D341Med (cell line): ENCODE results near the gene LRMDA.

Experiments
- DNase-seq: peaks from one replicate; pipeline ENCODE4 v3.0.0; 2012; ENCODE audit warnings: low spot score

Gene LRMDA

GRCh38 chr10:75925999-75926398 lies 494.6 kb downstream of the LRMDA start:
- no peak for DNase-seq

GRCh38 chr10:75926763-75927162 lies 495.3 kb downstream of the LRMDA start:
- no peak for DNase-seq

- DNase-seq: no peak
These were observed 496.8 kb downstream of the LRMDA start for GRCh38 chr10:75928231-75928630.

DNA sequence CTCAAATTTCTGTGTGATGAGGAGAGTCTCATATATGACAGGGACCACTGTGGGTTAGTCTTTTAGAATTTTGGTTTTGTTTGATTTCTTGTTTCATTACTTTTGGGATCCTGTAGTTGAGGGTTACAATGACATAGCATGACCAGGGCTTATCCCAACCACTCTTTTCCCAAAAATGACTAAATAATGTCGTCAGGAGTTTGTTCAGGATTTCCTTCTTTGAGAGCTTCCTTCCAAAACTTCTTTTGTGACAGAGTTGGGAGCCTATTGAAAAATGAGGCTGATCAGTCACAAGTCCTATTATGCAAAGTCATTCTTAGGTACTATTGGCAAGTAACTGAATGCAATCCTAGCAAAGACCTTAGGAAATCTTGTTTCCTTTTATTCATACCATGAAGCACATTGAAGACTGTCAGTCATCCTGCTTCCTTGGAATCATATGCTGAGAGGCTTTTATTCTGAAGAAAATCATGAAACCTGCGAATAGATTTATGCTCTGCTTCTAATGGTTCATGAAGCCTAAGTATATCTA lies 498.3 kb downstream of the LRMDA start:
- DNase-seq: no peak

GRCh38 chr10:75932921-75933320 lies 501.5 kb downstream of the LRMDA start:
- DNase-seq: no peak

DNA sequence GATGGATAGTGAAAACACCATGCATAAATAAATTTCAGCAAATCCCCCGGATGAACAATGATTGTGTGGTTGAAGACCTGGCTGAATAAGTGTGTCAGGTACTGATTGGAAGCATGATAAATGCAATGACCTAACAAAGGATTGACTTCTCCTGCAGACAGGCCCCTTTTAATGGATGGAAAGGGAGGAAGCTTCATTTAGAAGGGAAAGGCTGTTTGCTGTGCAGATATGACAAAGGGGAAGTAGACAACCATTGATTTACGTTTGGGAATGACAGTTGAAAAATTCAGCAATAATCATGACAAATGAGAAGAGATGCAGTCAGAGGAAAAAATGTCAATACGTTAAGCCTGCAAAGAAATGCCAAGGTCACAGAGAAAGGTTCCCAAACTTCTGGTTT lies 503.8 kb downstream of the LRMDA start:
- no peak for DNase-seq

GRCh38 chr10:75935650-75936400 lies 504.4 kb downstream of the LRMDA start:
- DNase-seq: no peak

DNA sequence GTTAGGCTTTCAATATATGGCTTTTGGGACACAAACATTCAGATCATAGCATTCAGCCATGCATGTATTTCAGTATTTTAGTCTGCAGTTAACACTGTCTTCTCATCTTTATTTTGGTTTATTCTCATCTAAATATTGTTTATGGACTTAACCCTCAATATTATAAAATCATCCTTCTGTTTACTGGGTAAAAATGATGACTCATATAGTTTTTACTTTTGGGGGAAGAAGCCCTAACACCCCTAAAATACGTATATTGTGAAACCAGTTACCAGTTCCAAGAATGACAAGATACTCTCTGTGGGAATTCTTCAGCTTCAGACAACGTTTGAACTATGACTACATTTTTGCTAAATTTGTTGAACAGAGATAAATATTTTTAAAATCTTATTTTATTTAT lies 505.4 kb downstream of the LRMDA start:
- DNase-seq: no peak

DNA sequence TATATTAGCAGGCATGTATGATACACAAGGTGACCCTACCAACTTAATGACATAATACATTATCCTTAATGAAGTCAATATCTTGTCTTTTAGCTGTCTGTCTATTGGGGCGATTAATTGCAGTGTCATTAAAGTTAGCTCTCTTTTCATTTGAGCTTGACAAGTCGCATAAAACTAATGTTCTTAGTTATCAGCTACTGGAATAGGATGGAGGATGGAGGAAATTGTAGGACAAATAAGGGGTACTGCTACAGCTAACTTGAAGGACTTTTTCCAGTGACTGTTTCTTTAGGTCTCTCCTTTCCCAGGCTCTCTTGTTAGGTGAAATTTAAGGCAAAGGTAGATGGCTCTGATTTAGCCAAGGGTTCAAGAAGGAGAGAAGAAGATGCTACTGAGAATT lies 506.4 kb downstream of the LRMDA start:
- no peak for DNase-seq

- DNase-seq: no peak
These were observed 507.1 kb downstream of the LRMDA start for GRCh38 chr10:75938380-75939122.

DNA sequence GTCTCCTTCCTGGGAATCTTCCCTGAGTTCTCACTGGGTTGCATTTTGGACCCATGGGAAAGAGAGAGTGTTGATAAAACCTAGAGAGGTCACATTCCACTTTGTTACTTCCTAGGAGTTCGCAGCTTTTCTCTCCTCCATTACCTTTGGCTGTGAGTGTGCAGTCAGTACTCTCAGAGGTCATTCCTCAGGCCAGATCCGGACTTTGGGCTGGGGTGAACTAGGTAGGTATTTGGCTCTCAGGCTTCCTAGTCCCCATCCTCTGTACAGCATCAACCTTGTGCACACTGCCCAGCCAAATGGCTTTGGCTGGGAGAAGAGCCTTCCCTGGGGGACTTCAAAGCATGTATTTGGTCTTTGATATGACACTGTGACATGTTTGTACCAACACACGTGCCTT lies 508.1 kb downstream of the LRMDA start:
- DNase-seq: no peak

DNA sequence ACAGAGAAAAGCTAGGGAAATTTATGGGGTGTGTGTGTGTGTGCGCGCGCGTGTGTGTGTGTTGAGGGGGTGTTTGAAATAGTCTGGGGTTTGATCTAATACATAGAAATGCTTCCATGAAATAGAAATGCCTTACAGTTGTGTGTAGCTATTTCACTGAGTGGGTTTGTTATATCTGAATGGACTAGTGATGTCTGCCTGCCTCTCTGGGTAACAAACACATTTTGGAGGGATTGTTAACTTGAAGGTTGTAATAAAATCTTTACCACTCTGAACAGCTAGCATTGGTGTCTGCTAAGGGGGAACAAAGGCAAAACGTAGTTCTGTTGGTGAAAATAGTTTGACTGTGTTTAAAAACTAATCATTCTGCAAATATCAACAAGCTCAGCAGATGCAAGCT lies 509.3 kb downstream of the LRMDA start:
- DNase-seq: no peak

DNA sequence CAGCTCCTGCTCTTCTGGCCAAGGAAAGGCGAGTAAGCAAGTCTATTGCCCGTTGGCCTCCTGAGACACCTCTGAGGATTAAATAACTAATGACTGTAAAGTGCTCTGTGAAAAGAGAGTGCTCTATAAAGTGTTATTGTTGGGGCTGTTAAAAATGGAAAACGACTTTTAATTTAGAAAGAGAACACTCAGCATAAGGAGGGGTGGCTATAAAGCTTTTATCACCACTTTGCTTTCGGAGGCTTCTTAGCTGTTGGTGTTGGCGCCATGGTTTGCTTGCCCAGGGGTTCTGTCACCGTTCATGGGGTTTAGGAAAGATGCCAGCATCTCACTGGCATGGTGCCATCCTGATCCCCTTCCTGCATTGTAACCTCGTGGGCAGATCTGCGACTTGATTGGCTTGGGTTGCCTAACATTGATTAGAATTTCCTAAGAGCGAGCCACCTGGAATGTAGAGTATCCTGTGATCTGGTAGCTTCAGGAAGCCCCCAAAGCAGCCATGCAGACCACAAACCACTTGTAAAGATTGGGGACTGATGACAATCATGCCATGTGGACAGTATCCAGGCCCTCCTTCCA lies 509.9 kb downstream of the LRMDA start:
- DNase-seq: no peak

- DNase-seq: no peak
These were observed 512.6 kb downstream of the LRMDA start for GRCh38 chr10:75944061-75944460.

DNA sequence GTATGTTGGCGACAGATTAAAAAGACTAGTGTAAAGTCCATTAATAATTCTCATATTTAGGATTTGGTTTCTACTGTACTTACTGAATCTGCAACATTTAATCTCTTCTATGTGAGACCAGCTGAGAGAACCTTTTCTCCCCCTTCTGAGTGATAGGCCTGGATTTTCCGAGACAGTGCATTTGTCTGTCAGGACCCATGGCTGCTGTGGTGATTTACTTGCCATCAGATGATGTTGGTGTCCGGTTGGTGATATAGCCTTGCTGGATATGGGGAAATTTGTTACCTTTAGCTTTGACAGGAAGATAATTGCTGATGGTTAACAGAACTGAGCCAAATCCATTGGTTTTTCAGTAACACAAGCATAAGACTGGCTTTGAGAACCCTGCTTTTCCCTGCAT lies 517.2 kb downstream of the LRMDA start:
- DNase-seq: no peak

- DNase-seq: no peak
These were observed 518.9 kb downstream of the LRMDA start for GRCh38 chr10:75950307-75950706.

DNA sequence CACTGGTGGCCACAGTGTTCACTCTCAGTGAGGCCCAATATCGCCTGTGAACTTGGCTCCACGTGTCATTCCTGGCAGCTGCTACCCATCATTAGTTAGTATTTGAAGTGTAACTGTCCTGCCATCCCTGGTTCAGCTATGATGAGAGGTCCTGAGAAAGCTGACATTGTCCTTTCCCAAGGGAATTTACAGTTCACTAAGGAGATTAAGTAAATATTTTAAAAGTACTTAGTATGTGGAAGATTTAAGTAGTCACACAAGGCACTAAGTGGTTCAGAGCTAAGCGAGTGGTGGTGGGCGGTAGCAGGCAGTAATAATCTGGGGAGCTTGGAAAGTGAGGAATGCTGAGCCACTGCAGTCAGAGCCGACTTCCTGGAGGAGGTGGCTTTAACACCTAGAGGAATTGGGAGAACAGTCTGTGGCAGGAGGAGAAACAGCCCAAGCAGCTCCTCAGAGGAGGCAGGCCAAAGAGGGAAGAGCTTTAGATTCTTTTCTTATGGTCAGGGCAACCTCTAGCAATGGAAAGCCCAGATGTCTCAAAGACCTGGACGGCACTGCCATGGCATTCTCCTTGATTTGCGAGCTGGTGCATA lies 519.7 kb downstream of the LRMDA start:
- DNase-seq: no peak

DNA sequence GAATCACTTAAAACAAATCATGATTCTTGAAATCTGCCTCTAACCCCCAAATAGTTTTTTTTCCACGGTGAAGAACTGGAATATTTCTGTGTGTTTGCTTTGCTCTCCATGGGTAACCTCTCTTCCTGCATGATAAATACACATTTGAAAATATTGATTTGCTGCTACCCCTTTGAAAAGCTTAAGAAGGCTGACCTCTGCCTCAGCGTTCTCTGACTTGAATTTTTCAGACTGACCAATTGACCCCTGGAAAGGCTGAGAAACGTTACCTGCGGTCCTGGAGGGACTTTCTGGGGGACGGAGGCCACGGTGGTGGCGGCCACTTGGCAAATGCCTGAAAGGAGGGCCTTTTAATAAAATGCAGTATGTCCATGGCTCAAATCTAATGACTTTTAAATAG lies 520.2 kb downstream of the LRMDA start:
- no peak for DNase-seq

DNA sequence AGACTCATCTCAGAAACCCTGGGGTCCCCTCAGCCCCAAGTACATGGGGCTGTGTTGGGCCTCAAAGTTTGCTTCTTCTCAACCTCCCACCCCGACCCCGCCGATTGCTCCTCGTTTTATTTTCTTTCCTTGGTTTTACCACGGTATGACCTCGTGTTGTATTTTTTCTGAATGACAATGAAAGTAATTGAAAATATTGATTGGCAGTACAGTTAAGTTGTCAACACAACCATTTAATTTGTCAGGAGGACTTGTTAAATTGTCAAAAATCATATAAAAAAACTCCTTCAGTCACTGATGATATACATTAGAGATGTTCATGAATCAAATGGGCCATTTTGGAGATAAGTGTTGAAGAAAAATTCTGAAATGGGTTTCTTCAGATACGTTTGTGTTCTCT lies 520.7 kb downstream of the LRMDA start:
- DNase-seq: no peak

- DNase-seq: no peak
These were observed 523.1 kb downstream of the LRMDA start for GRCh38 chr10:75954486-75954885.

DNA sequence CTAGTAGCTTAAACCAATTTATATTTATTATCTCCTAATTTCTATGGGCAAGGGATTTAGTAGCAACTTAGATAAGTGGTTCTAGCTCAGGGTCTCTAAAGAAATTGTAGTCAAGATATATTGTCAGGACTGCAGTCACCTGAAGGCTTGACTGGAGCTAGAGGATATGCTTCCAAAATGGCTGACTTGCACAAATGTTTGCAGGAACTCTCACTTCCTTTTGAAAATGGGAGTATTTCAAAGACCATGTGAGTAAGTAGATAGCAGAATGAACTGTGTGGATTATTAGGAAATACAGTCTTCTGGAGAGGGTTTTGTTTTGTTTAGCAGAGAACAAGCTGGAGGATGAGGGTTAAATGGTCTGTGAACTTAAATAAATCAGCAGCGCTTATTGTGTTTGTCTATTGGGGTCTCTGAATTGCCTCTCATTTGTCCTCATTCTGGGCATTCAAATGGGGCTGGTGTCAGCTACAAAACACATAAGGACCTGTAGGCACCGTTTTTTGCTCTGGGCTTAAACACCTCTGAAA lies 524.6 kb downstream of the LRMDA start:
- DNase-seq: no peak

DNA sequence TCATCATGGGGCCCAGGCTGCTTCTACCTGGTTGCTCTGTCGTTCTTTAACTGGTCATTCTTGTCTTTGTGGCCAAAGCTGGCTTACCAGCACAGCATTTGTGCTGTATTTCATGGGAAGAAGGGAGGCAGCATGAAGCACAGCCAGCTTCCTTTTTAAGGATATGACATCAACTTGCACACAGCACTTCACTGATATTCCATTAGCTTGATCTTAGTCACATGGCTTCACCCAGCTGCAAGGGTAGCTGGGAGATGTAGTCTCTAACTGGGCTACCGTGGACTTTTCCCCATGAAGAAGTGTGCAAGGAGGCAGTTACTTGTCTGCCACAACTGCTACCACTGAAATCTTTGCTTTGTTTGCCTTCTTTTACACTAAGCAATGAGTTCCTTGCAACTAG lies 525.2 kb downstream of the LRMDA start:
- DNase-seq: no peak
